Ammon's horn (tissue), 1 donor: Measurements from ENCODE around the gene RTN4R.
"Not testable (repeated sequence)": the region's sequence is repeated elsewhere in the genome, so short reads cannot be mapped to it uniquely, and the experiment has no call there.

Experiments used
- DNase-seq: peaks from one replicate; pipeline ENCODE4 v3.0.0-alpha.2; 2016; ENCODE audit warnings: low spot score

RTN4R gene

GRCh38 chr22:20271114-20271994 is 3.2 kb upstream of the RTN4R start:
- DNase-seq: peak; percentile 32

GRCh38 chr22:20270190-20271113 is 2.3 kb upstream of the RTN4R start:
- DNase-seq: not testable (repeated sequence)

GRCh38 chr22:20269673-20270072 is 1.6 kb upstream of the RTN4R start:
- not testable (repeated sequence) for DNase-seq

GRCh38 chr22:20269201-20269600 is 1.1 kb upstream of the RTN4R start:
- not testable (repeated sequence) for DNase-seq

DNA sequence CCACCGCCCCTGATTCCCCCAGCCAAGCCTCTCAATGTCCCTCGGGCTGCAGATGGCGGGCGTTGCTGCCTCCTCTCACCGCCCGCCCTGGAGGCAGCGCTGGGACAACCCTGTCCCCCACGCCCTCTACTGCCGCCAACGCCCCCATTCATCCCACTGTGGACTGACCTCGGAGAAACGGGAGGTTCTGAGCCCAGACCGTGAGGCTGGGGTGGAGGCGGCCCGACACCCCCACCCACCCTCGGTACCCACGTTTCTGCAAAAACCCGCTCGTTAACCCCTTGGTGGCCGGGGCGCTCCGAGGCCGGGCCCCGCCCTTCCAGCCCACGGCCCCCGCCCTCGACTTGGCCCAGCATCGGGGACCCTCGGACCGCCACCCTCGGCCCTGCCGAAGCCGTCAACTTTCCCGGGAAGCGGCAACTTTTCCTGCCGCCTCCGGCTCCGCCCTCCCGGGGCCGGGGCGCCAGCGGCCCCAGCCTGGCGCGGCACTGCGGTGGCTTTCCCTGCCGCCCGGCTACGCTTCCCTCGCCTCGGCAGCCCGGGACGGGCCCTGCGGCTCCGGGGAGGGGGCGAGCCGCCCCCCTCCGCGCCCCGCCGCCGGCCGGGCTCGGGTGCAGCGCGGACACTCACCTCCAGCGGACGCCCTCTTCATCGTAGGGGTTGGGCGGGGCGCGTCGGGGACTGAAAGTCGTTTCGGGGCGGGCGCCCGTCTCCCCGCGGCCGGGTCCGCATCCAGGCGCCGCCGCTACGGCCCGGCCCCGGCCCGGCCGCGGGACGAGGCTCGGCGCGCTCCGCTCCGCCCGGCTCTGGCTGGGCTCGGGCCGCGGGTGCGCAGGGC is 458 bp downstream of the RTN4R start:
- DNase-seq: no peak

DNA sequence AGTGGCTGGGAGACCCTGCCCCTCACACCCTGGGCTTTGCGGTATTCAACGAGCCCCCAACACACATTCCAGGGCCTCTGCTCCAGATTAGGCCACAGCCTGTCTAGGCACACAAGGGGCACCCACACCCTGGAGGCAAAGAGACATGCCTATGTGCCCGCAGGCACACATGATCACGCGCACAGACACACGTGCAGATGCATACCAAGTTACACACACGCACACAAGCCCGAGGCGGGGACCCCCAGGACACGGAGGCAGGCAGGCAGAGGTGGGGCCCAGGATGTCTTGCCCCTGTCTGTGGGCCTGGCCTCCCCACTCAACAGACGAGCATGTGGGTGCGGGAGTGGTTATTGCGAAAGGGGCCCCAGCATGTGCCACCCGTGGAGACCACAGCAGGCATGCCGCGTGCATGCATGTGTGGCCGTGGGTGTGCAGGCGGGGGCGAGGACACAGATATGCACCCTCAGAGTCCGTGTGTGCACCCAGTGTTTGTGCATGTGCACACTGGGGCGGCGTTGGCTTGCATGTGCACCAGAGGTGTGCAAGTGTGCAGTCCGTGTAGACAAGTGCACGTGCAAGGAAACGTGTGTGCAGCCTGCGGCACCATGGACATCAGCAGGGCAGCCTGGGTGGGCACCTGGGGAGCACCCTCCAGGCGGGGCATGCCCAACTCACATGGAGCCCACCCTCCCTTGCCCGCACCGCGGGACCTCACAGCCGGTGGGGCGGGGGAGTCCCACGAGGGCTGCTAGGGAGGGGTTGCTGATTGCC is 1.3 kb downstream of the RTN4R start:
- DNase-seq: not testable (repeated sequence)

DNA sequence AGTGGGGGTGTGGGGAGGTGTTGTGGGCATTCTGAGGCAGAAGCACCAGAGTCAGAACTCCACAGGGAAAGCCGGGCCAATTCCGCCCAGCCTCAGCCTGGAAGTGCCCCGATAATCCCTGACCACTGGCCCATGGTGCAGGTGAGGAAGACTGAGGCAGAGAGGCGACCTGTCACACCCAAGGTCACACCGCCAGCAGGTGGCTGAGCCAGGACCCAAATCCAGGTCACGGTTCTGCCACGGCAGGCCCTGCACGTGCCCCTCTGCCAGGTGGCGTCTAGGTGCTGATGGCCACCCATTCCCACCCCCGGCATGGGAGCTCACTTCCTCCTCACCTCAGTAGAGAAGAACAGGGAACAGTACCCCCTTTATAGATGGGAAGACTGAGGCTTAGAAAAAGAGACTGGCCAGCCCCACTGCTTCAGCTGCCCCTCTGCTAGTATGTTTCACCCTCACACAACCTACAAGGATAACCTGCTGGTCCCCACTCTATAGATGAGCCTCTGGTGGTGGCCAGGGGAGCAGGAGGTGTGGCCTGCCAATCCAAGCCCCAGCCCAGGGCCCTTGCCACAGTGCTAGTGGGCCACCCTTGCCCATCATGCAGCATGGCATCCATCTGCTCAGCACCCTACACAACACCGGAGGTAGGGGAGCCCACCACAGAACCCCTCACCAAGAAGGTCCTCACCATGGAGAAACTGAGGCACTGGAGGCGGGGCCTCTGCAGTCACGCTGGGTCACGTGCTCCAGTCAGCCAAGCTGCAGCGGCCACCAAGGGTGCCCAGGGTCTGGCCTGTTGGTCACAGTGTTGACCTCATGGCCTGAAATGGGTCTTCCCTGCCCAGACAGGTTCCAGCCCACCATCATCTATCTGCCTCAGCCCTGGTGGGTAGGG is 2.1 kb downstream of the RTN4R start:
- DNase-seq: not testable (repeated sequence)

DNA sequence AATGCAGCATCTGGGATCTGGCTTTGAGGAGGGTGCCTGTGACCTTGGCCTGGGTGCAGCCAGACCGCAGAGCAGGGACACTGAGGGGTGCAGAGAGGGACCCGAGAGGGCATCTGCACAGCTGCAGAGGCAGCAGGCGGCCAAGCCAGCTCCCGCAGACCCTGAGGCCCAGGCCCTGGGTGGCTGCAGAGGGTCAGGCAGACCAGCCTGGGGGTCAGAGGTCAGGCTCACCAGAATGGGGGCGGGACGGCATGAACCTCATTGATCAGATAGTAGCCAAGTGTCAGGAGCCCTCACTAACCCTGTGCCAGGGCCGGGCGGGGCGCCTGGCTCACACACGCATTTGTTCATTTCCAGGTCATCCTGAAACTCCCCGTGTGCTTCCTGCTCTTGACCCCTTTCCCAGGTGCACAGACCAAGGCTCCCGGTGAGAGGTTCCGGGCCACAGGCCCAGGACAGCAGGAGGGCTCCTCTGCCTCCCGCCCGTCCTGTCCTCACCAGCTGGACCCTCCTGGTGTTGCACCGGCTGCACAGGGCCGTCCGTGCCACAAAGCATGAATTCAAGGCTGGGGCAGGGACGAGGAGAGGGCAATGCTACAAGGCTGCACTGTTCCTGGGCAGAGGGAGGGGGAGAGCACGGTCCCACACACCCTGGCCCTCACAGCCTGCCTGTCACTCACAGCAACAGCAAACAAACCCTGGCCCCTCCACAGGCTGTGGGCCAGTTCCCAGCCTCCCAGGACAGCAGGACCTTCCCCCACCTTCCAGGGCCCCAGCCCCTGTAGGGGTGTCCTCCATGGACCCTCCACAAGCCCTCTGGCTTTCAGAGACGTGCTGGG is 3.3 kb downstream of the RTN4R start:
- peak; percentile 86 for DNase-seq

- not testable (repeated sequence) for DNase-seq
Observed at GRCh38 chr22:20263404-20264281, 4.5 kb downstream of the RTN4R start.

GRCh38 chr22:20262582-20263147 is 5.5 kb downstream of the RTN4R start:
- DNase-seq: no peak

DNA sequence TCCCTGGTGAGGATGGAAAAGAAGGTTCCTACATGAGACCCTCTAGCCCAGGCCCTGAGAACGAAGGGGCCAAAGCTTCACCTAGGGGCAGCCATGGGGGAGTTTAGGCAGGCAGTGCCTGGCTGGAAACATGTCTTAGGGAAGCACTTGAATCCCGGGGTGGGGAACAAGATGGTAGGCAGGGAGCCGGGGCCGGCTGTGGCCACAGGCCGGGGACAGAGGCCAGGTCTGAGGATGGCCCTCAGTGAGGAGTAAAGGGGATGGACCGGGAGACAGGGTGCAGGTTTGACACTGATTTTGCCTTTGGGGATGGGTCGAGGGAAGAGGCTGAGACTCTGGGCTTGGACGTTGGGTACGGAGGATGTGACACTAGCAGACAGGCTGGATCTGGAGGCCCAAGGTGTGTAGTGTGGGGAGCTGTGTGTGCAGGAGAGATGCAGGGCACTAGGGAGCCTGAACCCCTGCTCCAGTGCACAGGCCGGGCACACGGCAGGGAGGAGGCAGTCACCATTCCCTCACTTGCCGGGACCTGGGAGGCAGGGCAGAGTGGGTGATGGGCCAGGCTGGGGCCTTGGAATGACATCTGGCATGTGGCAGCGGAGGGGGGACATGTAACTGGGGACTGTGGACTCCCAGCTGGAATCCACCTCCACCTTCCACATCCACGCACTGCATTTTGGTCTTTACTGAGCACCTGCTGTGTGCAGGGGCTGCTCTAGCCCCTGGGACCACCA is 6.1 kb downstream of the RTN4R start:
- DNase-seq: no peak

- no peak for DNase-seq
Observed at GRCh38 chr22:20260071-20260765, 7.9 kb downstream of the RTN4R start.

GRCh38 chr22:20259327-20259688 is 8.8 kb downstream of the RTN4R start:
- DNase-seq: no peak

- no peak for DNase-seq
Observed at GRCh38 chr22:20258584-20259326, 9.4 kb downstream of the RTN4R start.

DNA sequence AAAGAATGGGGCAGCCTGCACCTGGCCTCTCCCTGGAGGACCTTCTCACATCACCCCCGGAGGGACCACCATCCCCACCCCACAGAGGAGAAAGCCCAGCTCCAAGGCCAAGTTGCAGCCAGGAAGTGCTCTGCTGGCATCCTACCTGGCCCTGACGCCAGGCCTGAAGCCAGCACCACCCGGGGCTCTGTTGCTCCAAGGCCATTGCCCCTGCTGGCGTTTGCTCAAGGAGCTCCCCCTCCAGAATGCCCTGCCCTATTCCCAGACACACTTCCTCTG is 10.2 kb downstream of the RTN4R start:
- DNase-seq: no peak
